Central memory CD8-positive, alpha-beta T cell (primary cell): Measurements from ENCODE around the gene USP31.

Experiments
- ATAC-seq: fragments of 150-1000 bp; cut with Tn5 transposase; replicated peaks from 2 replicates; pipeline ENCODE4 v1.10.0; 2022; ENCODE audit warnings: mild to moderate bottlenecking, moderate FRiP score, moderate number of reproducible peaks; ENCODE audit not compliant: poor library complexity, severe bottlenecking; ENCODE audit errors: extremely low read depth
- DNase-seq, 2 donors: peaks; one replicate each; pipeline ENCODE4 v3.0.0; 2021; ENCODE audit warnings: low spot score in 2 of 2
- H3K27ac Mint-ChIP-seq: one replicate; pipeline ENCODE4 v1.8.0; 2022; ENCODE audit warnings: low read depth, mild to moderate bottlenecking, moderate library complexity, mixed read lengths
- H3K27me3 Mint-ChIP-seq: one replicate; pipeline ENCODE4 v1.8.0; 2022; ENCODE audit warnings: mixed read lengths
- H3K36me3 Mint-ChIP-seq: one replicate; pipeline ENCODE4 v1.8.0; 2022; ENCODE audit warnings: mild to moderate bottlenecking, moderate library complexity, mixed read lengths; ENCODE audit not compliant: insufficient read depth
- H3K4me1 Mint-ChIP-seq: one replicate; pipeline ENCODE4 v1.8.0; 2022; ENCODE audit warnings: mixed read lengths
- H3K4me3 Mint-ChIP-seq: one replicate; pipeline ENCODE4 v1.8.0; 2022; ENCODE audit warnings: mild to moderate bottlenecking, moderate library complexity, mixed read lengths
- H3K9me3 Mint-ChIP-seq: one replicate; pipeline ENCODE4 v1.8.0; 2022; ENCODE audit warnings: mixed read lengths

USP31 gene

GRCh38 chr16:23182206-23182678 is 33.0 kb upstream of the USP31 start:
- peak; percentile 94 for ATAC-seq
- Mint-ChIP-seq H3K27ac (no peak overlapping the region), H3K4me1 (peaks cover 13% of the 10 kb centered on the region)

DNA sequence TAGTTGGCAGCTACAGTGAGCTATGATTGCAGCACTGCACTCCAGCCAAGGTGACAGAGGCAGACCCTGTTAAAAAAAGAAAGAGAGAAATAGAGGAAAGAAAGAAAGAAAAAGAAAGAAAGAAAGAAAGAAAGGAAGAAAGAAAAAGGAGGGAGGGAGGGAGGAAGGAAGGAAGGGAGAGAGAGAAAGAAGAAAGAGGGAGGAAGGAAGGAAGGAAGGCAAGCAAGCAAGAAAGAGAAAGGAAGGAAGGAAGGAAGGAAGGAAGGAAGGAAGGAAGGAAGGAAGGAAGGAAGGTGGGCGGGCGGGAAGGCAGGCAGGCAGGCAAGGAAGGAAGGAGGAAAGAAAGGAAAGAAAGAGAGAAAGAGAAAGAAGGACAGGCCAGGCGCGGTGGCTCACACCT is 32.3 kb upstream of the USP31 start:
- H3K27ac Mint-ChIP-seq, result no peak overlapping the region
- no peak for DNase-seq
- no peaks in the 10 kb centered on the region for H3K9me3 Mint-ChIP-seq
- peaks cover 13% of the 10 kb centered on the region for H3K4me1 Mint-ChIP-seq
- H3K4me3 Mint-ChIP-seq, result peak overlapping the region; percentile 75
- no peak for ATAC-seq
- H3K36me3 Mint-ChIP-seq, result no peaks in the 10 kb centered on the region
- H3K27me3 Mint-ChIP-seq, result peaks cover 78% of the 10 kb centered on the region

More at GRCh38 chr16:23182206-23182678, 33.0 kb upstream of the USP31 start:
- Mint-ChIP-seq H3K36me3 (no peaks in the 10 kb centered on the region), H3K4me3 (peak overlapping the region; percentile 75), H3K9me3 (no peaks in the 10 kb centered on the region), H3K27me3 (peaks cover 82% of the 10 kb centered on the region)
- DNase-seq, result peak; percentile 61 to 67

GRCh38 chr16:23175651-23176050 is 26.4 kb upstream of the USP31 start:
- no peaks in the 10 kb centered on the region for H3K36me3 Mint-ChIP-seq
- H3K4me1 Mint-ChIP-seq, result no peaks in the 10 kb centered on the region
- no peak for DNase-seq
- H3K9me3 Mint-ChIP-seq, result no peaks in the 10 kb centered on the region
- no peak overlapping the region for H3K4me3 Mint-ChIP-seq
- ATAC-seq, result no peak
- H3K27me3 Mint-ChIP-seq, result peaks cover 72% of the 10 kb centered on the region
- no peak overlapping the region for H3K27ac Mint-ChIP-seq

DNA sequence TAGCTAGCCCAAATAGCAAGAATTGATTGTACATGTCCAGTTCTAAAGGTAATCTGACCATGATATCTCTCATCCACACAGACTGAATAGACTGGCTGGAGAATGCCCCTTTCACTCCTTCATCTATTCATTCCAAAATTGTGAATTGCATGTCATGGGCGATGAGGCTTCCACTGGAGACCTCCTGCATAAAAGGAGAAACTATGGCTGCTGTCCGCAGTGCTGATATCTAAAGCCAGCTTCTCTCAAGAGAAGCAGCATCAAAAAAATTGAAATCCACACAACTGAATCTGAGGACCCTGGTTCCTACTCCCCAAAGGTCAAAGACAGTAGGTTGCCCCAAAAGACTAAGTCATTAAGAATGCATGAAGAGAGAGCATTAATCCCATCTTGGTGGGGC is 25.4 kb upstream of the USP31 start:
- Mint-ChIP-seq H3K9me3 (no peaks in the 10 kb centered on the region), H3K27ac (no peak overlapping the region), H3K27me3 (peaks cover 76% of the 10 kb centered on the region), H3K4me1 (no peaks in the 10 kb centered on the region), H3K4me3 (no peak overlapping the region), H3K36me3 (no peaks in the 10 kb centered on the region)
- no peak for DNase-seq
- ATAC-seq, result no peak

GRCh38 chr16:23172994-23173393 is 23.7 kb upstream of the USP31 start:
- no peak overlapping the region for H3K4me3 Mint-ChIP-seq
- H3K36me3 Mint-ChIP-seq, result no peaks in the 10 kb centered on the region
- DNase-seq (no peak), ATAC-seq (no peak)
- H3K27me3 Mint-ChIP-seq, result peaks cover 73% of the 10 kb centered on the region
- no peaks in the 10 kb centered on the region for H3K9me3 Mint-ChIP-seq
- no peak overlapping the region for H3K27ac Mint-ChIP-seq
- no peaks in the 10 kb centered on the region for H3K4me1 Mint-ChIP-seq

GRCh38 chr16:23172583-23172982 is 23.3 kb upstream of the USP31 start:
- Mint-ChIP-seq H3K9me3 (no peaks in the 10 kb centered on the region), H3K27me3 (peaks cover 69% of the 10 kb centered on the region), H3K4me1 (no peaks in the 10 kb centered on the region), H3K36me3 (no peaks in the 10 kb centered on the region), H3K27ac (no peak overlapping the region), H3K4me3 (no peak overlapping the region)
- ATAC-seq, result no peak
- DNase-seq, result no peak

GRCh38 chr16:23164736-23165135 is 15.5 kb upstream of the USP31 start:
- Mint-ChIP-seq H3K36me3 (peaks cover 4% of the 10 kb centered on the region), H3K4me1 (no peaks in the 10 kb centered on the region), H3K27ac (no peak overlapping the region), H3K4me3 (no peak overlapping the region), H3K9me3 (no peaks in the 10 kb centered on the region), H3K27me3 (peaks cover 83% of the 10 kb centered on the region)
- DNase-seq (no peak), ATAC-seq (no peak)

GRCh38 chr16:23163921-23164320 is 14.7 kb upstream of the USP31 start:
- no peak for DNase-seq
- H3K4me1 Mint-ChIP-seq, result no peaks in the 10 kb centered on the region
- H3K36me3 Mint-ChIP-seq, result peaks cover 4% of the 10 kb centered on the region
- no peak for ATAC-seq
- no peaks in the 10 kb centered on the region for H3K9me3 Mint-ChIP-seq
- peaks cover 83% of the 10 kb centered on the region for H3K27me3 Mint-ChIP-seq
- no peak overlapping the region for H3K27ac Mint-ChIP-seq
- no peak overlapping the region for H3K4me3 Mint-ChIP-seq

- Mint-ChIP-seq H3K36me3 (peaks cover 6% of the 10 kb centered on the region), H3K4me3 (no peak overlapping the region), H3K9me3 (no peaks in the 10 kb centered on the region), H3K4me1 (peaks cover 6% of the 10 kb centered on the region), H3K27ac (no peak overlapping the region), H3K27me3 (peaks cover 85% of the 10 kb centered on the region)
- DNase-seq, result no peak
- ATAC-seq, result no peak
Measured at GRCh38 chr16:23160574-23160973, 11.3 kb upstream of the USP31 start.

DNA sequence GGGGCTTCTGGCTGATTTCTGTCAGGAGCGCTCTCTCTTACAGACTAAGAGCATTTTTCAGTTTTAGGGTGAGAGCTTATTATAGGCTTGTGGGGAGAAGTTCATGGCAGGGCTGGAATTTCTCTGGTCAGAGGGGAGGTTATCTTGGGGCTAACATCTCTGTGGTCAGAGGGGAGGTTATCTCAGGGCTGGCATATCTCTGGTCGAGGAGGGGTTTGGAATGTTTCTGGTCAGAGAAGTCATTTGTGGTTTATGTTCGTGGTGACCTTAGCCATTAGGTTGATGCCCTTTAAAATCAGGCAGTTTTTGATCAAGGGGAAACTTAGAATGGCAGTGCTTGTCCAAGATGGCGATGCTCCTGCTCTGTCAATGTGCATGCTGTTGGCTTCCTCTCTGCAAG is 10.8 kb upstream of the USP31 start:
- peaks cover 6% of the 10 kb centered on the region for H3K4me1 Mint-ChIP-seq
- ATAC-seq (no peak), DNase-seq (no peak)
- H3K9me3 Mint-ChIP-seq, result no peaks in the 10 kb centered on the region
- no peak overlapping the region for H3K4me3 Mint-ChIP-seq
- peaks cover 6% of the 10 kb centered on the region for H3K36me3 Mint-ChIP-seq
- no peak overlapping the region for H3K27ac Mint-ChIP-seq
- H3K27me3 Mint-ChIP-seq, result peaks cover 85% of the 10 kb centered on the region

GRCh38 chr16:23158114-23158513 is 8.9 kb upstream of the USP31 start:
- ATAC-seq (no peak), DNase-seq (no peak)
- no peaks in the 10 kb centered on the region for H3K9me3 Mint-ChIP-seq
- peaks cover 6% of the 10 kb centered on the region for H3K4me1 Mint-ChIP-seq
- no peak overlapping the region for H3K4me3 Mint-ChIP-seq
- H3K27ac Mint-ChIP-seq, result no peak overlapping the region
- peaks cover 79% of the 10 kb centered on the region for H3K27me3 Mint-ChIP-seq
- H3K36me3 Mint-ChIP-seq, result peaks cover 2% of the 10 kb centered on the region

DNA sequence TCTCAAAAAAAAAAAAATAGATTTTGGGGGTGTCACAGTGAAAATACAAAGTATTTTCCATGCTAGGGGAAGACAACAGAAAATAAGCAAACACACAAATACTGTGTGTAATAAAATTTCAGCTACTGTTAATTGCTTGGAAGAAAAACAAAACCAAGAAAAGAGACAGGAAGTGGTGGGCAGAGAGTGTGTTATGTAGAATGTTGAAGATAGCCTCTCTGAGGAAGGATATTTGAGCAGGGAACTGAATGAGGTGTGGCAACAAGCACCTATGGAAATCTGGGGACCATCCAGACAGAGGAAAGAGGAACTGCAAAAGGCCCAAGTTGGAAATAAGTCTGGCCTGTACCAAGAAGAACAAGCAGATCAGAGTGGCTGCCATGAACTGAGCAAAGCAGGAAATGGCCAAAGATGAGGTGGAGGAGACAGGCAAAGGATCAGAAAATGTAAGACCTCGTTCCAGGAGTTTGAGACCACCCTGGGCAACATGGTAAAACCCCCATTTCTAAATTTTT is 7.8 kb upstream of the USP31 start:
- H3K9me3 Mint-ChIP-seq, result no peaks in the 10 kb centered on the region
- DNase-seq (no peak), ATAC-seq (no peak)
- no peak overlapping the region for H3K4me3 Mint-ChIP-seq
- peaks cover 2% of the 10 kb centered on the region for H3K36me3 Mint-ChIP-seq
- H3K27ac Mint-ChIP-seq, result no peak overlapping the region
- H3K4me1 Mint-ChIP-seq, result peaks cover 6% of the 10 kb centered on the region
- peaks cover 68% of the 10 kb centered on the region for H3K27me3 Mint-ChIP-seq

DNA sequence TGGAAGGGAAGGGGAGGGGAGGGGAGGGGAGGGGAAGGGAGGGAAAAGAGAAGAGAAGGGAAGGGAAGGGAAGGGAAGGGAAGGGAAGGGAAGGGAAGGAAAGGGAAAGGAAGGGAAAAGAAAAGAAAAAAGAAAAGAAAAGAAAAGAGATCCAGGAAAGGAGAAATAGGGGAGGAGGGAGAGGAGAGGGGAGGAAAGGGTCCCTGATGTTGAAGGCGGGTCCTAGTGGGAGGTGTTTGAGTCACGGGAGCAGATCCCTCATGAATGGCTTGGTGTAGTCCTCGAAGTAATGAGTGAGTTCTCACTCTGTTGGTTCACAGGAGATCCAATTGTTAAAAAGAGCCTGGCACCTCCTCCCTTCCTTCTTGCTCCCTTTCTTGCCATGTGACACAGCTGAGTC is 6.9 kb upstream of the USP31 start:
- no peaks in the 10 kb centered on the region for H3K9me3 Mint-ChIP-seq
- no peak for ATAC-seq
- H3K36me3 Mint-ChIP-seq, result peaks cover 2% of the 10 kb centered on the region
- peaks cover 62% of the 10 kb centered on the region for H3K27me3 Mint-ChIP-seq
- no peak overlapping the region for H3K27ac Mint-ChIP-seq
- no peak for DNase-seq
- H3K4me3 Mint-ChIP-seq, result no peak overlapping the region
- peaks cover 6% of the 10 kb centered on the region for H3K4me1 Mint-ChIP-seq
